NCI-H748 treated with DMSO at 0.1 percent for 48 hours (cell line): ENCODE measurements around the gene STARD9.
A peak's percentile ranks its signal among the peaks of the same experiment; 100 is the strongest.
"Not testable (repeated sequence)": the region's sequence is repeated elsewhere in the genome, so short reads cannot be mapped to it uniquely, and the experiment has no call there.

ENCODE experiments used
- DNase-seq: peaks from one replicate; lab custom pipeline; 2025; lab: John Stamatoyannopoulos, UW

The STARD9 gene

DNA sequence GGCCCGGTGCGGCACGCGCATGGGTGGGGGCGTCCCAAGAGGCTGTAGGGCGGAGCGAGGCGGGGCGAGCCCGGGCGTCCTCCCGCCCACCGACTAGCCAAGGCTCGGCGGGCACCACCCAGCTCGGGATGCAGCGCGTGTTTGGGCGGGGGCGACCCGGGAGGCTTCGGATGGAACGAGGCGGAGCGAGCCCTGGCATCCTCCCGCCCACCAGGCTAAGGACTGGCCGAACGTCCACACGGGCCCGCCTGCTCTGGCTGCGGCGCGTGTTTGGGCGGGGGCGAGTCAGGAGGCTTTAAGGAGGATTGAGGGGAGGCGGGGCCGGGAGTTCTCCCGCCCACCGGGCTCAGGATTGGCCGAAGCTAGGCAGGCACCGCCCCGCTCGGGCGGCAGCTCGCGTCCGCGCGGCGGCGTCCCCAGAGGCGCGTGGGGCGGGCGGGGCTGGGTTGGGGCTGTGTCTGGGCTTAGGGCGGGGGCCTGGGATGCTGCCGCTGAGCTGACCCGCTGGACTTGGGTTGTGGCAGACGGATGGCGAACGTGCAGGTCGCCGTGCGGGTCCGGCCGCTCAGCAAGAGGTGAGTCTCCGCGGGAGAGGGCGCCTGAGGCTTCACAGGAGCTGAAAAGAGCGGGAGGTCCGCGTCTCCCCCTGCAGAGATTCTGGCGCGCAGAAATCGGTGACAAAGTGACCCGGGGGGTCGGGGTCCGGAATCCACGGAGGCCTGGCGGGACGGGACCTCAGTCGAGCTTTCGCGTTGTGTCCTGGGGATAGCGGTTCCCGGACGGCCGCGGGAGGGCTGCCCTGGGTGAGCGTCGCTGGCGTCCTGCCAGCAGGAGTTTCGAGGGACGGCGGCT is at the start of gene STARD9:
Gene STARD9 (plus strand): TSS at position 419 of the 852 bp plus-strand sequence. CDS start 110 bp downstream, at position 529.
- peak; percentile 81 for DNase-seq

GRCh38 chr15:42528970-42529369 is 46.4 kb upstream of the STARD9 start:
- DNase-seq, result no peak

- no peak for DNase-seq
Observed at GRCh38 chr15:42533246-42533645, 42.2 kb upstream of the STARD9 start.

DNA sequence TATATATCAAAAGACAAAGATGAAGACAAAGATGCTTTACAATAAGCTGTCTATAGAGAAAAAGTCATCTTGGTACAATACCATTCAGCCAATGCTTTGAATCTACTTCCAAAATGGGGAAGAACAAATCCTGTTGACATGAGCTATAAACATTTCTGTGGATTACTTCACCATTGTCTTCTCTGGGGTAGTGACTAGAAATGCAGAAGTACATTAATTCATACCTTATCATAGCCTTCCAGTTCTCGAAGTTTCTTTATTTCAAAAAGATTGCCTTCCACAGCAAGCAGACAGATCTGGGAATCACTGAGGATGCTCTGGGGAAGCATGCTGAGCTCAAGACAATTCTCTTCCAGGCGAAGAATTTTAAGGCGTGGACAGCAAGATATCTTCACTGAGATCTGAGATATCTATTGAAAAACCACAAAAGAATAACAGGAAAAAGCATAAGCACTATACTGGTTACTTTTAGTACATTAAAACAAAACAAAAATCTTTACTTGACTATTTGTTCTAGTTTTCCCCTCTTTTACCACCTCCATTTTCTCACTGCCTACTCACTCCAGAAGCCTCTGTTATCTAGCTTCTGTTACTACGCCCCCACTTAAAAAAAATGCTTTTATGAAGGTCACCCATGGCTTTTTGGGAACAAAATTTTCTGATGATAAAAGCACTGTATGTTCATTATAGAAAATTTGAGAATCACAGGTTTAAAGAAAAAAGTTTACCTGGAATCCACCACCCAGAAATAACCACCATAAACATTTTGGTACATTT is 30.4 kb upstream of the STARD9 start:
- no peak for DNase-seq

GRCh38 chr15:42547918-42548248 is 27.5 kb upstream of the STARD9 start:
- DNase-seq, result no peak

DNA sequence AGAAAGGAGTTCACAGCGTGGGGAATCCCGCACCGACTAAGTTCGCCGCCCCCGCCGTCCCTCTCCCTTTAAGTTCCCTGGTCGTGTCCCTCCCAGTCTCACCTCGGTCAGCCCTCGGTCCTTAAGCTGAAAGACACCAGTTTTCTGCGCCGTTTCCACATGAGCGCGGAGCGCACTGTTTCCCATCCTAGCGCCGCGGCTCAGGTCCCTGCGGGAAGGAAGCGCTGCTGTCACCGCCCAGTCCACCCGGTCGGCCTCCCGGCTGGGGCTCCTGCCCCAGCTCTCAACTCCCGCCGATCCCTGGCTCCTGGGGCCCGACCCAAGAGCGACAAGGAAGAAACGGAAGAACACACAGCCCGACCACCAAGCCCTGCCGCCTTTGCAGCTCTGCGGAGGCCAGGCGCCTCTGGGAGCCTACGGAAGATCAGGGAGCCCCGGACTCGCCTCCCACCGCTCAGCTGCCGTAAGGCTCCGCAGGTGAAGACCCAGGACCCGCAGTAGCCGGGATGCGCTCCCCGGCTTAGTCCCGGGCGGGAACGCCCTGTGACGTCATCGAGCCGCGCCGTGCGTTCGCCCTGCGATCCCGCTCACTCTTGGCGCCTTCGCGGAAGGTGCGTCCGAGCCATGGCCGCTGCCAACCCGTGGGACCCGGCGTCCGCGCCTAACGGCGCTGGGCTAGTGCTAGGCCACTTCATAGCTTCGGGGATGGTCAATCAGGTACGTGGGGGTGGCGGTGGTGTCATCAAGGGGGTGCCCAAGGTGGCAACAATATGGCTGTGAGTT is 27.0 kb upstream of the STARD9 start, which contains the start of the genes HAUS2 and LRRC57:
Gene HAUS2 (plus strand): TSS at position 590 of the 783 bp plus-strand sequence. CDS start 35 bp downstream, at position 625.
Gene LRRC57 (minus strand): TSS at position 545 of the 783 bp plus-strand sequence. CDS start 359 bp downstream, at position 186.
- peak; percentile 50 for DNase-seq

DNA sequence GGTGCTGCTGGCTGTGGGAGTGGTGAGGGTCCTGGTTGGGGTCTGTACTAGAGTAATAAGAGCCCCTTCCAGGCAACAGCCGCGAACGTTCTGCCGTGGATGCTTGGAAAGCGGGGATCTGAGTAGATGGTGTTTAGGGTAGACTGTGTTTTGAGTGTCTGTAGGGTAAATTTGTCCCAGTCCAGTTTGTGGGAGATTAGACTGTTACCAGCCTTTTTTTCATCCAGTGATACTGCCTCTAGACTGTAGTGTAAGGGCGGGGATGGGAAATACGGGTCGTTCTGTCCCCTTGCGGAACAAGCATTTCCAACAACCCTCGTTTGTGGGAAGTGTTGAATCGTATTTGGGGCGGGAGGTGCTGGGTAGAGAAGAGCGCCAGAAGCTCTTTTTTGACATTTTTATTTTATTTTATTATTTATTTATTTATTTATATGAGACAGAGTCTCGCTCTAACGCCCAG is 26.3 kb upstream of the STARD9 start:
- peak; percentile 6 for DNase-seq

GRCh38 chr15:42549741-42550392 is 25.5 kb upstream of the STARD9 start:
- no peak for DNase-seq

- DNase-seq, result no peak
Observed at GRCh38 chr15:42553554-42553953, 21.9 kb upstream of the STARD9 start.

- not testable (repeated sequence) for DNase-seq
Observed at GRCh38 chr15:42556550-42557207, 18.7 kb upstream of the STARD9 start.

DNA sequence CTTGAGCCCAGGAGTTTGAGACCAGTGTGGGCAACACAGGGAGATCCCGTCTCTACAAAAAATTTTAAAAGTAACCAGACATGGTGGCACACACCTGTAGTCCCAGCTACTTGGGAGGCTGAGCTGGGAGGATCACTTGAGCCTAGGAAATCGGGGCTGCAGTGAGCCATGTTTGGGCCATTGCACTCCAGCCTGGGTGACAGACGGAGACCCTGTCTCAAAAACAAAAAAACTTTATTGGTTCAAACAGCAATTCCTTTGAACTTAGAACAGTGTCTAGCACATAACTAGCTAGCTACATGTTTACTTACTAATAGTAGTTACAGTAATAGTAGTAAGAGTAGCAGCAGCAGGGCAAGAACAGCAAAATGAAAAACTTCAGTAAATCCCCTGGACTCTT is 16.7 kb upstream of the STARD9 start:
- DNase-seq, result no peak

GRCh38 chr15:42576040-42576594 is 711 bp downstream of the STARD9 start:
- no peak for DNase-seq

DNA sequence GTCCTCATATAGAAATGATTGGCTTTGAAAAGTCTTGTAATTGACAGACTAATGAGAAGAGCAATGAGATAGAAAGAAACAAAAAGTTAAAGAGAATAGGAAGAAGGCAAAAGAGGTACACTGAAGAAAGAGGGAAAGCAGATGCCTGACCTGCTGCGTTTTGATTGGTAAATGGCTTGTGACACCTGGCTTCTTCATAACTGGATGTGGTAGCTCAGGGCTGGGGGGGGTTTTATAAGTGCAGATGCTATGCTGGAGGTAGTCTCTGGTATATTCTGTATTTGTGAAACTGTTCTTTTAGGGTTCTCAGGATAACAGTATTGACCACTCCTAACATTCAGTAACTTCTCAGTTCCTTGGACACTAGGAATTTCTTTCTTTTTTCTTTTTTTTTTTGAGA is 1.4 kb downstream of the STARD9 start:
- DNase-seq, result no peak

DNA sequence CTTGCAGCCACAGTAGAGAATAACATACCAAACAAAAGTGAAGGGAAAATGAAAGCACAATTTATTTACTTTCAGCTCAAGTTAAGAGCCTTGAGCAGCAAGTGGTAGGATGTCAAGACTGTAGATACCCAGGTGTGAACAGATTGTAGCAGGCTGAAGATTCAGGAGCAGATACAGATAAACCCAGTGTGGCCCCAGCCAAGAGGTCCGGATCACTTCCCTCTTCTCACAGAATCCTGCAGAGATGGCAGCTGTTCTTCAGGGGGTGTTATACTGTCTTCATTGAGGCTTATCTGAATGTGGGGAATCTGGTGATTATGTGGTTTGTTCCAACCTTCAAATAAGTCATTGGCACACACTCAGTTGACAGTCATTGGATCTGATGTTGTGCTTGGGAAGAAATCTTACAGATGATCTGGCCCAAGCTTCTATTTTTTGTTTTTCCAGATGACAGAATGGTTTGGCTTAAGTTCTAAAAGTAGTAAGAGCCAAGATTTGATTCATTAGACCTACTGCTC is 2.2 kb downstream of the STARD9 start:
- no peak for DNase-seq

GRCh38 chr15:42578984-42579537 is 3.7 kb downstream of the STARD9 start:
- no peak for DNase-seq

DNA sequence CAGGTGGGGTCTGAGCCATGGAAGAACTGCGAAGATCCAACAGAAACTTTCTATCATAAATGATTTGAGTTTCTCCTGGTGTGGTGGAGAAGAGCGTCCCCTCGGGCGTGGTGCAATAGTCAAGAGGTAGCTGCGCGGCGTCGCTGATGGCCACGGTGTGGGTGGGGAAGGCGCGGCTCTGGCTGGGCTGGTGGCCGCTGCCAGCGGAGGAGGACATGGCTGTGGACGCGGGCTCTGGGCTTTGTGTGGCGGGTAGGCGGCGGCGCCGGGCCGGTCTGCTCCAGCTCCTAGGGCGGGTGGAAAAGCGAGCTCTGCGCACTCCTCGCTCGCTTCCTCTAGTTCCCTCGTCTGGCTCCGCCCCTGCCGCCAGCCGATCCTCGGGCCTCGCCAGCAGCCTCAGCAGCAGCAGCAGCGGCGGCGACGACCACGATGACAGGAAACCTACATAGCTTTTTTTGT is 5.9 kb downstream of the STARD9 start:
- DNase-seq, result peak; percentile 67

DNA sequence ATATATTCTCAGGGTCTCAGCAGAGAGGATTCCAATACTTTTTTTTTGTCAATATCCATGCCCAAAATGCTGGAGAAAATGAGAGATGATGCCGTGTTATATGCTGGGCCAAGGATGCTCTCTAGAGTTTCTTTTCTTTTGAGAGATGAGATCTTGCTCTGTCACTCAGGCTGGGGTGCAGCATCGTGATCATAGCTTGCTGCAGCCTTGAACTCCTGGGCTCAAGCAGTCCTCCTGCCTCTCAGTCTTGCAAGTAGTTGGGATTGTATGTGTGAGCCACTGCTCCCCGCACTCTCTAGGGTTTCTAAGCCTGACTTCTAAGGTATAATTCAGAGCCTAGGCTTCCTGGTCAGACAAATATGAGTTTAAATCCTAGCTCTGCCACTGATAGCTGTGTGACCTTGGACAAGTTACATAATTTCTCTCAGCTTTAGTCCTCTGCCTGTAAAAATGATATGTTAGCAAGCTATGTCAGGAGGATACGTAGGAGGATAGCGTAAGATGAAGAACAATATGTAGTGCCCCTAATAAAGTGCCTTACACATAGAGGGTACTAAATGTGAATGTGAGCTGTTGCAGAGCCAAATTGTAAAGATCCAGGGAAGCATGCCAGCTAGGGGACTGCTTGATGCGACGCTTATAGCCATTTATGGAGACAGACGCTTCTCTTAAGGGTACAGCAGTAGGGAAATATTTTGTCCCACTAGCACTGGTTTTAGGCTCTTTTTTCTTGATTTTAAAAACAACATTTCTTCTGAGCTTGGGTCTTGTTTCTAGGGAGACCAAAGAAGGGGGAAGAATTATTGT is 7.4 kb downstream of the STARD9 start:
- DNase-seq, result no peak

- no peak for DNase-seq
Observed at GRCh38 chr15:42584031-42584765, 8.8 kb downstream of the STARD9 start.
